GM12874 (cell line): ENCODE data around the gene SEC23IP.

Experiments
- TF ChIP-seq, protein P1 (sequence below): IDR thresholded peaks from 2 replicates; pipeline ENCODE4 v1.5.1; 2011; ENCODE audit warnings: low read depth, mild to moderate bottlenecking, control low read depth, low read length, moderate library complexity; ENCODE audit not compliant: insufficient read depth

Gene SEC23IP

GRCh38 chr10:119947300-119947699 is 54.8 kb downstream of the SEC23IP start:
- TF ChIP-seq, protein P1, sequence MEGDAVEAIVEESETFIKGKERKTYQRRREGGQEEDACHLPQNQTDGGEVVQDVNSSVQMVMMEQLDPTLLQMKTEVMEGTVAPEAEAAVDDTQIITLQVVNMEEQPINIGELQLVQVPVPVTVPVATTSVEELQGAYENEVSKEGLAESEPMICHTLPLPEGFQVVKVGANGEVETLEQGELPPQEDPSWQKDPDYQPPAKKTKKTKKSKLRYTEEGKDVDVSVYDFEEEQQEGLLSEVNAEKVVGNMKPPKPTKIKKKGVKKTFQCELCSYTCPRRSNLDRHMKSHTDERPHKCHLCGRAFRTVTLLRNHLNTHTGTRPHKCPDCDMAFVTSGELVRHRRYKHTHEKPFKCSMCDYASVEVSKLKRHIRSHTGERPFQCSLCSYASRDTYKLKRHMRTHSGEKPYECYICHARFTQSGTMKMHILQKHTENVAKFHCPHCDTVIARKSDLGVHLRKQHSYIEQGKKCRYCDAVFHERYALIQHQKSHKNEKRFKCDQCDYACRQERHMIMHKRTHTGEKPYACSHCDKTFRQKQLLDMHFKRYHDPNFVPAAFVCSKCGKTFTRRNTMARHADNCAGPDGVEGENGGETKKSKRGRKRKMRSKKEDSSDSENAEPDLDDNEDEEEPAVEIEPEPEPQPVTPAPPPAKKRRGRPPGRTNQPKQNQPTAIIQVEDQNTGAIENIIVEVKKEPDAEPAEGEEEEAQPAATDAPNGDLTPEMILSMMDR = no peak

DNA sequence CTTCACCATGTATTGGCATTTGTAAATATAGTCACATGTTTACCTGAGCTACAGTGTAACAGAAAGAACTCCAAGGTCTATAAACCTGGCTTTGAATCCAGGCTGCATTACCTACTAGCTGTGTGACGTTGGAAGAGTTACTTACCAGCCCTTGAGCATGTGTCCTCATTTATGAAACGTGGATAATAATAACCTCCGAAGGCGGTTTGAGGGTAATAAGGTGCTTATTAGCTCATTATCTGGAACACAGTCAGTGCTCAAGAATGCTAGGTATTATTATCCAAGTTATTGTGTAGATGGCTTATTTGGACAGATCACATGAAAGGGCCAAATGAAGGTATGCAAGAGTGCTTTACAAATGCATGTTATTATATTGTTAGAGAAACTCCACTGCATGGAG is 64.9 kb downstream of the SEC23IP start:
- TF ChIP-seq, protein P1 = no peak

GRCh38 chr10:119962837-119963236 is 70.3 kb downstream of the SEC23IP start:
- TF ChIP-seq, protein P1 = no peak

GRCh38 chr10:119967066-119967465 is 74.5 kb downstream of the SEC23IP start:
- TF ChIP-seq, protein P1 = no peak

DNA sequence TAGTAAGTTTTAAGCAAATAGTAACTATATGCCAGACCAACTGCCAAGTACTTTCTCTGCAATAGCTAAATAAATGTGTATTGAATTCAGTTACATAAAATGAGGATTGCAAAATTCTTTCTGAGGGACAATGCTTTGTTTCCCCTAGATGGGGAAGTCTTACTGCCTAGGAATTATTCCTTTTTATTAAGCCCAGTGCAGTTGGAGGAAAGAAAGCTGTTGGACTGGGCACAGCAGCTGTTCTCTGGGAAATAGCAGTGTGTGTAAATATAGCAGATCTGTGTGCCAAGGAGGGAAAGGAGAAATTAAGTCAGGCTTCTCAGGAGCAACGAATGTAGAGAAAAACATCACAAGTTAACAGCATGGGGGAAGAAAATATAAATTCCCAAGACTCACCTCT is 77.1 kb downstream of the SEC23IP start:
- TF ChIP-seq, protein P1 = no peak

DNA sequence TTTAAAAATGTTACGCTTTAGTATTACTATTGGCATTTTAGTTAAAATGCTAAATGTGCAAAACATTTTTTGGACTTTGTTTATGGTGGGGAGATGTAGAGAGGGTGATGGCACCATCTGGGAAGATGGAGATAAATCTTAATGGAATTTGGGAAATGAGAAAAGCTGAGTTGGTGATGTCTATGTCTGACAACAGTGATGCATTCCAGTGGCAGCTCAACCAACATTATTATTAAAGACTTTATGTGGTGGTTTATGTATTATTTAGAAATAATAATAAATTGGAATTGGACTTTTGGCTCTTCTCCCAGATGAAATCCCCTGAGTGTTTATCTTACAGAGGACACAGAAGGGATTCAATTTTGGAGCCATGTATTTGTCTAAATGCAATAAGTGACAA is 77.6 kb downstream of the SEC23IP start:
- TF ChIP-seq, protein P1 = no peak

DNA sequence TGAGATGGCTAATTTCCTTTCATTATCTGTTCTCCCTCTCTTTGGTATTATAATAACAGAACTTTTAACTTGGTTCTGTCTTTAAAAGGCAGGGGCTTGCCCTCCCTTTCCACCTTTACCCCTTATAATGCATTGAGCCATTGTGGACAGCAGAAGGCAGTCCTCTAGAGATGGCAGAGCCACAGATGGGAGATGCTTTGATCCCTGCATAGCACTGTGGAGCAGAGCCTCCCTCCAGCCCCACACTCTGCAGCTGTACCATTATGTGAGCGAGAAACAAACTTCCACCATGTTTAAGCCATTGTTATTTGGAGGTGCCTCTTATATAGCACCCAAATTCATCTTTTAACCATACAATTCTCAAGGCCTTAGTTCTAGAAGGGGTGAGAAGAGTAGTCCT is 78.4 kb downstream of the SEC23IP start:
- TF ChIP-seq, protein P1 = no peak

DNA sequence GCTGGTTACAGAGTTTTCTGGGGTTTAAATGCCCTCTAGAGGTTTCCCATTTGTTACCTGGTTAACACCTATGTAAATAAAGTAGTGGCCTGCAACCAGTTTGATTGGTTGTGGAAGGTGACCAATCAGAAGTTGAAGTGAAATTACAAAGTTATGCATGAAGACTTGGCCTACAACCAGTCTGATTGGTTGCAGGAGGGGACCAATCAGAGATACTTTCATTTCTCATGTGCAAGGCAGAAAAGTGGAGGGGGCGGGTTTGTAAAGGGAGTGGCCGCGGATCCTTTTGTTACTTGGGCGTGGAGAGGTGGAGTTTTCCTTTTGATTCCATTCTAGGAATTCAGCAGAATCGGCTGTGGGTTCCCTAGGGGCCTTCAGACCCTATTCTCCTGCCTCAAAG is 80.8 kb downstream of the SEC23IP start:
- TF ChIP-seq, protein P1 = no peak
